ENCODE data around the gene NHSL2. TPM values are rescaled to one million over a fixed set of nuclear protein-coding genes. Genes with fewer than 3 reads are reported as not detected.

Gene NHSL2
- total RNA-seq, 1 experiment from 2014 or later, result 0.36 TPM

GRCh38 chrX:71989768-71990426 lies 79.3 kb downstream of the NHSL2 start:
- H3K36me3 ChIP-seq (ENCODE audit: control insufficient read depth, insufficient read depth, low read length), result no peaks in the 10 kb centered on the region
- BruUV-seq (replicated peaks), result no TSS peak
- TF ChIP-seq REST (IDR thresholded peaks at IDR 0.05; ENCODE audit: insufficient read depth in 1 of 2, low read depth in 2 of 2, low read length in 1 of 2) (no peak), POLR2AphosphoS5 (IDR thresholded peaks at IDR 0.05; ENCODE audit: low read depth, low read length) (no peak), SIN3A (IDR thresholded peaks at IDR 0.05; ENCODE audit: borderline replicate concordance, insufficient read depth, low read depth, low read length) (no peak), CTCF (IDR thresholded peaks at IDR 0.05) (no peak), TCF7L2 (IDR thresholded peaks at IDR 0.05; ENCODE audit: low read depth, low read length) (no peak)
- in situ Hi-C loops (cut with HindIII; ENCODE audit: low pct_unique_long_range_greater_than_20kb, low sequenced_read_pairs) (no loop called here), intact Hi-C loops (cut with micrococcal nuclease; ENCODE audit: unreplicated experiment) (no loop called here)
- H3K9me3 ChIP-seq (ENCODE audit: control insufficient read depth, insufficient read depth, low read depth, low read length), result no peaks in the 10 kb centered on the region
- H3K4me1 ChIP-seq (ENCODE audit: control insufficient read depth, insufficient read depth, low read length), result no peaks in the 10 kb centered on the region
- H3K27me3 ChIP-seq (ENCODE audit: control insufficient read depth, insufficient read depth, low read length), result no peaks in the 10 kb centered on the region
- DNase-seq (ENCODE audit: low read depth, low spot score) (no peak), ATAC-seq (no peak)
- no peak overlapping the region for H3K4me3 ChIP-seq (ENCODE audit: low read depth in 2 of 2, low read length in 2 of 2)
- ChIA-PET CTCF (no interaction called here), POLR2A (no interaction called here)
- H3K27ac ChIP-seq (ENCODE audit: low read length), result no peak overlapping the region

GRCh38 chrX:71990518-71990917 lies 79.9 kb downstream of the NHSL2 start:
- Histone ChIP-seq H3K27me3 (ENCODE audit: control insufficient read depth, insufficient read depth, low read length) (no peaks in the 10 kb centered on the region), H3K9me3 (ENCODE audit: control insufficient read depth, insufficient read depth, low read depth, low read length) (no peaks in the 10 kb centered on the region), H3K27ac (ENCODE audit: low read length) (no peak overlapping the region), H3K36me3 (ENCODE audit: control insufficient read depth, insufficient read depth, low read length) (no peaks in the 10 kb centered on the region), H3K4me3 (ENCODE audit: low read depth in 2 of 2, low read length in 2 of 2) (no peak overlapping the region), H3K4me1 (ENCODE audit: control insufficient read depth, insufficient read depth, low read length) (no peaks in the 10 kb centered on the region)
- intact Hi-C loops (cut with micrococcal nuclease; ENCODE audit: unreplicated experiment), result no loop called here
- BruUV-seq (replicated peaks), result no TSS peak
- POLR2A ChIA-PET, result no interaction called here
- CTCF ChIA-PET, result no interaction called here
- in situ Hi-C loops (cut with HindIII; ENCODE audit: low pct_unique_long_range_greater_than_20kb, low sequenced_read_pairs), result no loop called here
- no peak for DNase-seq (ENCODE audit: low read depth, low spot score)
- ATAC-seq, result no peak
- no peak for TF ChIP-seq REST (IDR thresholded peaks at IDR 0.05; ENCODE audit: insufficient read depth in 1 of 2, low read depth in 2 of 2, low read length in 1 of 2)
- TF ChIP-seq POLR2AphosphoS5 (IDR thresholded peaks at IDR 0.05; ENCODE audit: low read depth, low read length), result no peak
- no peak for TF ChIP-seq CTCF (IDR thresholded peaks at IDR 0.05)
- no peak for TF ChIP-seq TCF7L2 (IDR thresholded peaks at IDR 0.05; ENCODE audit: low read depth, low read length)
- TF ChIP-seq SIN3A (IDR thresholded peaks at IDR 0.05; ENCODE audit: borderline replicate concordance, insufficient read depth, low read depth, low read length), result no peak

Measured in Panc1 (cell line).